Erythroblast (primary cell): ENCODE results near the gene SPINK9.

ENCODE experiments used
- GATA1 ChIP-seq: IDR thresholded peaks from 2 replicates; pipeline ENCODE4 v1.6.1; 2011; ENCODE audit warnings: low read depth, mild to moderate bottlenecking, control low read depth, low read length, moderate library complexity
- POLR2A ChIP-seq: IDR thresholded peaks from 2 replicates; pipeline ENCODE4 v1.6.1; 2011; ENCODE audit warnings: mild to moderate bottlenecking, low read length

DNA sequence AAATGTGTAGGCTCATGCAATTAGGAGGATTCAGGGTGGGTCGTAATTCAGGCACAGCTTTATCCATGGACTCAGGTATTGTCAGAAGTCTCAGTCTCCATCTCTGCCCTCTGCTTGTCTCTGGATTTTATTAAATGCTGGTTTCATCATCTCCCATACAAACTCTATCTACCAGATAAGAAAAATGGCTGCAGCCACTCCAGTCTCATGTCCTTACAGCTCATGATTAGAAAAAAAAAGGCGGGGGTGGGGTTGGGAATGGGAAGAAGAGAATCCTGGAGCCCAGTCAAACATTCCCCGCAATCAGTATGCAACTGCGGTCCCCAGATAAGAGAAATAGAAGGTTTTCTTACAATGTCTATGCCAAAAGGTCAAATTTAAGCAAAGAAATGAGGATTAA, 40.8 kb downstream of the SPINK9 start:
- TF ChIP-seq POLR2A (no peak), GATA1 (no peak)
